OCI-LY3 (cell line): ENCODE results near the gene CLDN22.

Source experiments
- EZH2phosphoT487 ChIP-seq: fragments of 200-600 bp; shearing (Covaris generic); IDR thresholded peaks from 2 replicates; pipeline ENCODE4 v1.6.1; 2018; ENCODE audit warnings: antibody characterized with exemption, mixed run types, low read depth
- TF ChIP-seq, protein P1 (sequence below): fragments of 200-600, 300-600 bp; sonication (generic); IDR thresholded peaks from 2 replicates; pipeline ENCODE4 v1.5.1; 2014; ENCODE audit warnings: antibody characterized with exemption, low read length, low read depth

DNA sequence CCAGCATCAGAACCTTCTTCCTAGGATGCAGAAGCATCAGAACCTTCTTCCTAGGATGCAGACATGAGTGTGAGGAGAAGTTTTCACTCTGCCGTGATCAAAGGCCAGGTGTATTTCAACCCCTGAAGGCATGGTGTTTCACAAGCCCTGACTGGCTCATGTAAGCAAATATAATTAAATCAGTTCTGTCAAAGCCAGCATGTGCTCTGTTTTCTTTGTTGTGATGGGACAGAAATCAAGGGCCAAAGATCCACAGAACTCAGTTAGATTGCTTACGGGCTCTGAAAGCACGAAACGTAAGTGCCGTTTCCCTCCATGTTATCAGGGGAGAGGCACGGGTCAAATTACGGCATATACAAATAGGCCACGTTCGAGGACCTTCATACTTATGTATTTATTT, 34.1 kb upstream of the CLDN22 start:
- TF ChIP-seq, protein P1, sequence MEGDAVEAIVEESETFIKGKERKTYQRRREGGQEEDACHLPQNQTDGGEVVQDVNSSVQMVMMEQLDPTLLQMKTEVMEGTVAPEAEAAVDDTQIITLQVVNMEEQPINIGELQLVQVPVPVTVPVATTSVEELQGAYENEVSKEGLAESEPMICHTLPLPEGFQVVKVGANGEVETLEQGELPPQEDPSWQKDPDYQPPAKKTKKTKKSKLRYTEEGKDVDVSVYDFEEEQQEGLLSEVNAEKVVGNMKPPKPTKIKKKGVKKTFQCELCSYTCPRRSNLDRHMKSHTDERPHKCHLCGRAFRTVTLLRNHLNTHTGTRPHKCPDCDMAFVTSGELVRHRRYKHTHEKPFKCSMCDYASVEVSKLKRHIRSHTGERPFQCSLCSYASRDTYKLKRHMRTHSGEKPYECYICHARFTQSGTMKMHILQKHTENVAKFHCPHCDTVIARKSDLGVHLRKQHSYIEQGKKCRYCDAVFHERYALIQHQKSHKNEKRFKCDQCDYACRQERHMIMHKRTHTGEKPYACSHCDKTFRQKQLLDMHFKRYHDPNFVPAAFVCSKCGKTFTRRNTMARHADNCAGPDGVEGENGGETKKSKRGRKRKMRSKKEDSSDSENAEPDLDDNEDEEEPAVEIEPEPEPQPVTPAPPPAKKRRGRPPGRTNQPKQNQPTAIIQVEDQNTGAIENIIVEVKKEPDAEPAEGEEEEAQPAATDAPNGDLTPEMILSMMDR: no peak
- no peak for TF ChIP-seq EZH2phosphoT487
